OCI-LY7 (cell line): Measurements from ENCODE around the gene NAT10.

Source experiments
- CTCF ChIP-seq: fragments of 200-600 bp; sonication (generic); conservative IDR thresholded peaks from 2 replicates; pipeline ENCODE4 v1.5.1; 2014; ENCODE audit warnings: mild to moderate bottlenecking, antibody characterized with exemption, low read length, moderate library complexity, mixed read lengths
- EZH2phosphoT487 ChIP-seq: fragments of 200-600 bp; sonication (generic); IDR thresholded peaks from 2 replicates; pipeline ENCODE4 v1.6.1; 2018; ENCODE audit warnings: low read depth, borderline replicate concordance, mild to moderate bottlenecking, mixed run types, antibody characterized with exemption, low read length, moderate library complexity, mixed read lengths

GRCh38 chr11:34105957-34106504 lies 602 bp downstream of the NAT10 start:
- TF ChIP-seq CTCF (no peak), EZH2phosphoT487 (no peak)
